Islet precursor cell (in vitro differentiated cells): Measurements from ENCODE around the gene ALB.

Experiments used
- DNase-seq: peaks from one replicate; pipeline ENCODE4 v3.0.0-alpha.2; 2018

Gene ALB

DNA sequence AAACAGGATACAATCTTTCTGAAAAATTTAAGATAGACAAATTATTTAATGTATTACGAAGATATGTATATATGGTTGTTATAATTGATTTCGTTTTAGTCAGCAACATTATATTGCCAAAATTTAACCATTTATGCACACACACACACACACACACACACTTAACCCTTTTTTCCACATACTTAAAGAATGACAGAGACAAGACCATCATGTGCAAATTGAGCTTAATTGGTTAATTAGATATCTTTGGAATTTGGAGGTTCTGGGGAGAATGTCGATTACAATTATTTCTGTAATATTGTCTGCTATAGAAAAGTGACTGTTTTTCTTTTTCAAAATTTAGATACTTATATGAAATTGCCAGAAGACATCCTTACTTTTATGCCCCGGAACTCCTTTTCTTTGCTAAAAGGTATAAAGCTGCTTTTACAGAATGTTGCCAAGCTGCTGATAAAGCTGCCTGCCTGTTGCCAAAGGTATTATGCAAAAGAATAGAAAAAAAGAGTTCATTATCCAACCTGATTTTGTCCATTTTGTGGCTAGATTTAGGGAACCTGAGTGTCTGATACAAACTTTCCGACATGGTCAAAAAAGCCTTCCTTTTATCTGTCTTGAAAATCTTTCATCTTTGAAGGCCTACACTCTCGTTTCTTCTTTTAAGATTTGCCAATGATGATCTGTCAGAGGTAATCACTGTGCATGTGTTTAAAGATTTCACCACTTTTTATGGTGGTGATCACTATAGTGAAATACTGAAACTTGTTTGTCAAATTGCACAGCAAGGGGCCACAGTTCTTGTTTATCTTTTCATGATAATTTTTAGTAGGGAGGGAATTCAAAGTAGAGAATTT is 5.2 kb downstream of the ALB start:
- no peak for DNase-seq

DNA sequence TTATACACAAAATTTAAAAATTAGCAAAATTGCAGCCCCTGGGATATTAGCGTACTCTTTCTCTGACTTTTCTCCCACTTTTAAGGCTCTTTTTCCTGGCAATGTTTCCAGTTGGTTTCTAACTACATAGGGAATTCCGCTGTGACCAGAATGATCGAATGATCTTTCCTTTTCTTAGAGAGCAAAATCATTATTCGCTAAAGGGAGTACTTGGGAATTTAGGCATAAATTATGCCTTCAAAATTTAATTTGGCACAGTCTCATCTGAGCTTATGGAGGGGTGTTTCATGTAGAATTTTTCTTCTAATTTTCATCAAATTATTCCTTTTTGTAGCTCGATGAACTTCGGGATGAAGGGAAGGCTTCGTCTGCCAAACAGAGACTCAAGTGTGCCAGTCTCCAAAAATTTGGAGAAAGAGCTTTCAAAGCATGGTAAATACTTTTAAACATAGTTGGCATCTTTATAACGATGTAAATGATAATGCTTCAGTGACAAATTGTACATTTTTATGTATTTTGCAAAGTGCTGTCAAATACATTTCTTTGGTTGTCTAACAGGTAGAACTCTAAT is 6.0 kb downstream of the ALB start:
- no peak for DNase-seq

DNA sequence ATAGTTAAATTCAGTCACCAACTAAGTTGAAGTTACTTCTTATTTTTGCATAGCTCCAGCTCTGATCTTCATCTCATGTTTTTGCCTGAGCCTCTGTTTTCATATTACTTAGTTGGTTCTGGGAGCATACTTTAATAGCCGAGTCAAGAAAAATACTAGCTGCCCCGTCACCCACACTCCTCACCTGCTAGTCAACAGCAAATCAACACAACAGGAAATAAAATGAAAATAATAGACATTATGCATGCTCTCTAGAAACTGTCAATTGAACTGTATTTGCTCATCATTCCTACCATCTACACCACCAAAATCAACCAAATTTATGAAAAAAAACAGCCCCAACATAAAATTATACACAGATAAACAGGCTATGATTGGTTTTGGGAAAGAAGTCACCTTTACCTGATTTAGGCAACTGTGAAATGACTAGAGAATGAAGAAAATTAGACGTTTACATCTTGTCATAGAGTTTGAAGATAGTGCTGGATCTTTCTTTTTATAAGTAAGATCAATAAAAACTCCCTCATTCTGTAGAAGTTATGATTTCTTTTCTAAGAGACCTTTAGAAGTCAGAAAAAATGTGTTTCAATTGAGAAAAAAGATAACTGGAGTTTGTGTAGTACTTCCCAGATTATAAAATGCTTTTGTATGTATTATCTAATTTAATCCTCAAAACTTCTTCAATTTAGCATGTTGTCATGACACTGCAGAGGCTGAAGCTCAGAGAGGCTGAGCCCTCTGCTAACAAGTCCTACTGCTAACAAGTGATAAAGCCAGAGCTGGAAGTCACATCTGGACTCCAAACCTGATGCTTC is 7.0 kb downstream of the ALB start:
- DNase-seq, result no peak

DNA sequence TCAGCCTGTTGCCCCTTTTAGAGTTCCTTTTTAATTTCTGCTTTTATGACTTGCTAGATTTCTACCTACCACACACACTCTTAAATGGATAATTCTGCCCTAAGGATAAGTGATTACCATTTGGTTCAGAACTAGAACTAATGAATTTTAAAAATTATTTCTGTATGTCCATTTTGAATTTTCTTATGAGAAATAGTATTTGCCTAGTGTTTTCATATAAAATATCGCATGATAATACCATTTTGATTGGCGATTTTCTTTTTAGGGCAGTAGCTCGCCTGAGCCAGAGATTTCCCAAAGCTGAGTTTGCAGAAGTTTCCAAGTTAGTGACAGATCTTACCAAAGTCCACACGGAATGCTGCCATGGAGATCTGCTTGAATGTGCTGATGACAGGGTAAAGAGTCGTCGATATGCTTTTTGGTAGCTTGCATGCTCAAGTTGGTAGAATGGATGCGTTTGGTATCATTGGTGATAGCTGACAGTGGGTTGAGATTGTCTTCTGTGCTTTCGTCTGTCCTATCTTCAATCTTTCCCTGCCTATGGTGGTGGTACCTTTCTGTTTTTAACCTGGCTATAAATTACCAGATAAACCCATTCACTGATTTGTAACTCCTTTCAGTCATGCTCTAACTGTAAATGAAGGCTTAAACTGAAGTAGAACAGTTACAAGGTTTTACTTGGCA is 7.8 kb downstream of the ALB start:
- no peak for DNase-seq

DNA sequence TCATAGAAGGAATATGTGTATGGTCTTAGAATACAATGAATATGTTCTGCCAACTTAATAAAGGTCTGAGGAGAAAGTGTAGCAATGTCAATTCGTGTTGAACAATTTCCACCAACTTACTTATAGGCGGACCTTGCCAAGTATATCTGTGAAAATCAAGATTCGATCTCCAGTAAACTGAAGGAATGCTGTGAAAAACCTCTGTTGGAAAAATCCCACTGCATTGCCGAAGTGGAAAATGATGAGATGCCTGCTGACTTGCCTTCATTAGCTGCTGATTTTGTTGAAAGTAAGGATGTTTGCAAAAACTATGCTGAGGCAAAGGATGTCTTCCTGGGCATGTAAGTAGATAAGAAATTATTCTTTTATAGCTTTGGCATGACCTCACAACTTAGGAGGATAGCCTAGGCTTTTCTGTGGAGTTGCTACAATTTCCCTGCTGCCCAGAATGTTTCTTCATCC is 9.2 kb downstream of the ALB start:
- DNase-seq, result no peak

DNA sequence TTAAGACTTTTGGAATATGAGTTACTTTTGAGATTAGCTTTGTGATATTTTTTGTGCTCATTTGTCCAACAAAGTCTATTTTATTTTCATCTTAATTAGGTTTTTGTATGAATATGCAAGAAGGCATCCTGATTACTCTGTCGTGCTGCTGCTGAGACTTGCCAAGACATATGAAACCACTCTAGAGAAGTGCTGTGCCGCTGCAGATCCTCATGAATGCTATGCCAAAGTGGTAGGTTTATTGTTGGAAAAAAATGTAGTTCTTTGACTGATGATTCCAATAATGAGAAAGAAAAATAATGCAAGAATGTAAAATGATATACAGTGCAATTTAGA is 10.8 kb downstream of the ALB start:
- DNase-seq, result no peak

DNA sequence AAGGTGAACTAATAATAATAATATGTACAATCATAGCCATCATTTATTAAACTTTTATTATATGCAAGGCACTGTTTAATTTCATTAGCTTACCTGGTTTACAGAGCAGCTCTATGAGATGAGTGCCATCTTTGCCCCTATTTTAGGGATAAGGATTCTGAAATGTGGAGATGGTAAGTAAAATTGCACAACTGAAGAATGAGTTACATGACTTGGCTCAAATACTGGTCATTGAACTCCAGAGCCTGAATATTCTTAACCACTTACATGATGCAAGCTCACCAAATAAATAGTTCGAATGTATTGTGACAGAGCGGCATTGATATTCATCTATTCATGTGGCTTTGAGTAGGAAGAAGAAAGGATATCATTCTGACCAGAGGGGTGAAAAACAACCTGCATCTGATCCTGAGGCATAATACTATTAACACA is 11.7 kb downstream of the ALB start:
- no peak for DNase-seq

DNA sequence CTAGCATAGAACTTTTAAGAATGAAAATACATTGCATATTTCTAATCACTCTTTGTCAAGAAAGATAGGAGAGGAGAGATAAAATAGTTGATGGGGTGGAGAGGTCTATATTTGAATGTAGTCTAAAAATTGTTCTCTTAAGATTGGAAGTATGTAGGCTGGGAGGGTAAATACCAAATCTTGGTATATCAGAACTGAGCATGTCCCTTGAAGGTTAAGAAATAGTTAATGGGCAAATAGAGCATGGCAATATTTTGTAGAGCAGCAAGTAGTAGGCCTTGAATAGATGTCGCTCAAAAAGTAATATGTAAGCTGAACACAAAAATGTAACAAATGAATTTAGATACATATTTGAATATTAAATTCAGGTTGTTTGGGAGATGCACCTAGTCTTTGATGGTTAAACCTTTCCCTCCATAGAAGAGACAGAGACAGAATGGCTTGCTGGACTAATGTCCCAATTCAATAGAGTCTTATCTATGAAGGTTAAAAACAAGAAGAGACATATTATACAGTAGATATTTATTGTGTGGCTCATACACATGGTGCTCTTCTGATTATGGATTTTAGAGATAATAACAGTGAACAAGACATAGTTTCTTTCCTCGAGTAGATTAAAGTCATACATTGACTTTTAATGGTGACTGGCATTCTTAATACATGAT is 12.5 kb downstream of the ALB start:
- no peak for DNase-seq

DNA sequence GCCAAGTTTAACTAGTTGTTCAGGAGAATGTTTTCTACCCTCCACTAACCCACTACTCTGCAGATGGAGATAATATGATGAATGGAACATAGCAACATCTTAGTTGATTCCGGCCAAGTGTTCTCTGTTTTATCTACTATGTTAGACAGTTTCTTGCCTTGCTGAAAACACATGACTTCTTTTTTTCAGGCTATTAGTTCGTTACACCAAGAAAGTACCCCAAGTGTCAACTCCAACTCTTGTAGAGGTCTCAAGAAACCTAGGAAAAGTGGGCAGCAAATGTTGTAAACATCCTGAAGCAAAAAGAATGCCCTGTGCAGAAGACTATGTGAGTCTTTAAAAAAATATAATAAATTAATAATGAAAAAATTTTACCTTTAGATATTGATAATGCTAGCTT is 13.3 kb downstream of the ALB start:
- no peak for DNase-seq

DNA sequence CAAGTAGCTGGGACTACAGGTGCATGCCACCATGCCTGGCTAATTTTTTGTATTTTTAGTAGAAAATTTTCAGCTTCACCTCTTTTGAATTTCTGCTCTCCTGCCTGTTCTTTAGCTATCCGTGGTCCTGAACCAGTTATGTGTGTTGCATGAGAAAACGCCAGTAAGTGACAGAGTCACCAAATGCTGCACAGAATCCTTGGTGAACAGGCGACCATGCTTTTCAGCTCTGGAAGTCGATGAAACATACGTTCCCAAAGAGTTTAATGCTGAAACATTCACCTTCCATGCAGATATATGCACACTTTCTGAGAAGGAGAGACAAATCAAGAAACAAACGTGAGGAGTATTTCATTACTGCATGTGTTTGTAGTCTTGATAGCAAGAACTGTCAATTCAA is 13.9 kb downstream of the ALB start:
- DNase-seq, result no peak

DNA sequence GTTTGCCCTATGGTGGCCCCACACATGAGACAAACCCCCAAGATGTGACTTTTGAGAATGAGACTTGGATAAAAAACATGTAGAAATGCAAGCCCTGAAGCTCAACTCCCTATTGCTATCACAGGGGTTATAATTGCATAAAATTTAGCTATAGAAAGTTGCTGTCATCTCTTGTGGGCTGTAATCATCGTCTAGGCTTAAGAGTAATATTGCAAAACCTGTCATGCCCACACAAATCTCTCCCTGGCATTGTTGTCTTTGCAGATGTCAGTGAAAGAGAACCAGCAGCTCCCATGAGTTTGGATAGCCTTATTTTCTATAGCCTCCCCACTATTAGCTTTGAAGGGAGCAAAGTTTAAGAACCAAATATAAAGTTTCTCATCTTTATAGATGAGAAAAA is 14.6 kb downstream of the ALB start:
- no peak for DNase-seq

DNA sequence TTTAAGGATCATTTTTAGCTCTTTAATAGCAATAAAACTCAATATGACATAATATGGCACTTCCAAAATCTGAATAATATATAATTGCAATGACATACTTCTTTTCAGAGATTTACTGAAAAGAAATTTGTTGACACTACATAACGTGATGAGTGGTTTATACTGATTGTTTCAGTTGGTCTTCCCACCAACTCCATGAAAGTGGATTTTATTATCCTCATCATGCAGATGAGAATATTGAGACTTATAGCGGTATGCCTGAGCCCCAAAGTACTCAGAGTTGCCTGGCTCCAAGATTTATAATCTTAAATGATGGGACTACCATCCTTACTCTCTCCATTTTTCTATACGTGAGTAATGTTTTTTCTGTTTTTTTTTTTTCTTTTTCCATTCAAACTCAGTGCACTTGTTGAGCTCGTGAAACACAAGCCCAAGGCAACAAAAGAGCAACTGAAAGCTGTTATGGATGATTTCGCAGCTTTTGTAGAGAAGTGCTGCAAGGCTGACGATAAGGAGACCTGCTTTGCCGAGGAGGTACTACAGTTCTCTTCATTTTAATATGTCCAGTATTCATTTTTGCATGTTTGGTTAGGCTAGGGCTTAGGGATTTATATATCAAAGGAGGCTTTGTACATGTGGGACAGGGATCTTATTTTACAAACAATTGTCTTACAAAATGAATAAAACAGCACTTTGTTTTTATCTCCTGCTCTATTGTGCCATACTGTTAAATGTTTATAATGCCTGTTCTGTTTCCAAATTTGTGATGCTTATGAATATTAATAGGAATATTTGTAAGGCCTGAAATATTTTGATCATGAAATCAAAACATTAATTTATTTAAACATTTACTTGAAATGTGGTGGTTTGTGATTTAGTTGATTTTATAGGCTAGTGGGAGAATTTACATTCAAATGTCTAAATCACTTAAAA is 15.3 kb downstream of the ALB start:
- DNase-seq, result no peak

DNA sequence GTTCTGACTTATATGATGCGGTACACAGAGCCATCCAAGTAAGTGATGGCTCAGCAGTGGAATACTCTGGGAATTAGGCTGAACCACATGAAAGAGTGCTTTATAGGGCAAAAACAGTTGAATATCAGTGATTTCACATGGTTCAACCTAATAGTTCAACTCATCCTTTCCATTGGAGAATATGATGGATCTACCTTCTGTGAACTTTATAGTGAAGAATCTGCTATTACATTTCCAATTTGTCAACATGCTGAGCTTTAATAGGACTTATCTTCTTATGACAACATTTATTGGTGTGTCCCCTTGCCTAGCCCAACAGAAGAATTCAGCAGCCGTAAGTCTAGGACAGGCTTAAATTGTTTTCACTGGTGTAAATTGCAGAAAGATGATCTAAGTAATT is 16.5 kb downstream of the ALB start:
- DNase-seq, result no peak

DNA sequence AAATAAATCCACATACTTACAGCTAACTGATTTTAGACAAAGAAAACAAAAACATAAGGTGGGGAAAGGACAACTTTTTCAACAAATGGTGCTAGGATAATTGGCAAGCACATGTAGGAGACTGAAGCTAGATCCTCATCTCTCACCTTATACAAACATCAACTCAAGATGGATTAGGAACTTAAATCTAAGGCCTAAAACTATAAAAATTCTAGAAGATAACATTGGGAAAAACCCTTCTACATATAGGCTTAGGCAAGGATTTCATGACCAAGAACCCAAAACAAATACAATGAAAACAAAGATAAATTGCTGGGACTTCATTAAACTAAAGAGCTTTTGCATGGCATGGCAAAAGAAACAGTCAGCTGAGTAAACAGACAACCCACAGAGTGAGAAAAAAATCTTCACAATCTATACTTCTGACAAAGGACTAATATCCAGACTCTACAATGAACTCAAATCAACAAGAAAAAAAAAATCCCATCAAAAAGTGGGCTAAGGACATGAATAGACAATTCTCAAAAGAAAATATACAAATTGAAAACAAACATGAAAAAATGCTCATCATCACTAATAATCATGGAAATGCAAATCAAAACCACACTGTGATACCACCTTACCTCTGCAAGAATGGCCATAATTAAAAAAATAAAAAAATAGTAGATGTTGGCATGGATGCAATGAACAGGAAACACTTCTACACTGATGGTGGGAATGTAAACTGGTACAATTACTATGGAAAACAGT is 17.8 kb downstream of the ALB start:
- no peak for DNase-seq

DNA sequence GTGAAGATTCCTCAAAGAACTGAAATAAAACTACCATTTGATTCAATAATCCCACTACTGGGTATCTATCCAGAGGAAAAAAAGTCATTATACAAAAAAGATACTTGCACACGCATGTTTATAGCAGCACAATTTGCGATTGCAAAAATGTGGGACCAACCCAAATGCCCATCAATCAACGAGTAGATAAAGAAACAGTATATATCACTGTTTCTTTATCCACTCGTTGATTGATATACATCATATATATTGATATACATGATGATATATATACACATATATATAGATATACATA is 18.3 kb downstream of the ALB start:
- no peak for DNase-seq

DNA sequence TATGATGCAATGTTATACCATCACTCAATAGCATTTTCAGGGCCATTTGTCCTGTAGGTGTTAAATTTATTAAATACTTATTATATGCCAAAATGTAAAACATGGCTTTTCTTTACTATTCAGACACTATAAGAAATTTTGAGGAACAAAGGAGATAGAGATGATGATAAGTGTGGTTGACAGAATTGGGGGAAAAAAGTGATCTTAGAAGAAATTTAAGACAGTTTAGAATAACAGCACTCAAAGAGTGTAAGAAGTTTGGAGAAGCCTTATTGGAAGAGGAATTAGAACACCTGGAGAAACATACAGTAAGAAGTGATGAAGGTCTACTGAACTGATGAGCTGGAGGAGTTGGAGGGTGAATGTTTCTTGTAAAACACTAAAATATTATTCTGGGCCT is 19.1 kb downstream of the ALB start:
- no peak for DNase-seq

DNA sequence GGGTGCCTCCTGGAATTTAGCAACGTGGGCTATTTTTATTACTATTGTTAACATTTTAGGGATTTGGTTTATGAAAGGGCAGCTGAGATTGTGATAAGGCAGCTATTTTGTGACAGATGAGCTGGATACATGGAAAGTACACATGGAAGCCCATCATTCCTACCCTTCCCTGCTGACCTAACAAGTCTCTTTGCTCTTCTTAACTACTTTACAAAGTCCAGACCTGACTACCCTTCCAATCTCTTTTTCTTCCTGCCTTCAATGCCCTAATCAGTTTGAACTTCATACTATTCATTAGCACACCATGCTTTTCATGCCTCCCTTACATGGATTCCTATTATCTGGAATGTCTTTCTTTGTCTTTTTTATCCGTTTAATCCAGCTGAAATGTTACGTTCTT is 22.6 kb downstream of the ALB start:
- no peak for DNase-seq

DNA sequence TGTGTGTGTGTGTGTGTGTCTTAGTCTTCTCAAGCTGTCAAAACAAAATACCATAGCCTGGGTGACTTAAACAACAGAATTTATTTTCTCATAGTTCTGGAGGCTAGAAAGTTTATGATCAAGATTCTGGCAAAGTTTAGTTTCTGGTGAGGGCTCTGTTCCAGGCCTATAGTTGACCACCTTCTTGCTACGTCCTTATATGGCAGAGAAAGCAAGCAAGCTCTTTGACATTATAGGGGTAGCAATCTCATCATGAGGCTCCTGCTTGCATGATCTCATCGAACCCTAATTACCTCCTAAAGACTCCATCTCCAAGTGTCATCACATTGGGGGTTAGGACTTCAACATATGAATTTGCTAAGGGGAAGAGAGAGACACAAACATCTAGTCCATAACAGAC is 25.0 kb downstream of the ALB start:
- DNase-seq, result no peak

DNA sequence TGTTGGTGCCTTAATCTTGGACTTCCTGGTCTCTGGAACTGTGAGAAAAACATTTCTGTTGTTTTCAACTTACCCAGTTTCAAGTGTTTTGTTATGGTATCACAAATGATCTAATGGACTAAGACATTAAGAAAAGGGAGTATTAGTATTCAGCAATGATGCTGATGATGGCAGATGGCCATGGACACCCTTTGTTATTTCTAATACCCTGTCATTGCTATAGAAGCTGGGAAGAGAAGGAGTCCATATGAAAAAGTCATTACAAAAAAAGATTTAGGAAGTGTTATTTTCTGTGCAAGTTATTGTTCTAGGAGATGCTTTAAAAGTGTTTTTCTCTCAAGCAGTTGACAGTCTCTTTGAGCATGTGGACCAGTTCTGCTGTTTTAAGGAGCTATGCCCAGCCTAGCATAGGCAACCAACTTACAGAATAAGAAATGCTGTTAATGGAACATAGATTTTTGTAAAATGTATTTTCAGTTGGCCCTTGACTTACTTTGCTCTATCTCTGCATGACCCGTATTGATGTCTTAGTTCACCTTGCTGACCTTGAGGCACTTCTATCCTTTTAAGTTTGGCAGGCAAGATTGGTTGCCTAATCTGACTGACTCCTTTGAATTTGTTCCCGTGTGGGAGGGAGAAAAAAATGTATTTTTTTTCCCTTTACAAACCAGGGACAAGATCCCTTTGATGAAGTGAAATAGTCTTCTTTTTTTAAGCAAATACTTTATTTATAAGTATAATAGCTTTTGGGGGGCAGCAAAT is 25.9 kb downstream of the ALB start:
- DNase-seq, result no peak

DNA sequence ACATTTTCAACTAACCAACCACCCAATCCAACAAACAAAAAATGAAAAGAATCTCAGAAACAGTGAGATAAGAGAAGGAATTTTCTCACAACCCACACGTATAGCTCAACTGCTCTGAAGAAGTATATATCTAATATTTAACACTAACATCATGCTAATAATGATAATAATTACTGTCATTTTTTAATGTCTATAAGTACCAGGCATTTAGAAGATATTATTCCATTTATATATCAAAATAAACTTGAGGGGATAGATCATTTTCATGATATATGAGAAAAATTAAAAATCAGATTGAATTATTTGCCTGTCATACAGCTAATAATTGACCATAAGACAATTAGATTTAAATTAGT is 27.7 kb downstream of the ALB start:
- DNase-seq, result no peak
